ENCODE results near the gene BDKRB1.

Gene BDKRB1

DNA sequence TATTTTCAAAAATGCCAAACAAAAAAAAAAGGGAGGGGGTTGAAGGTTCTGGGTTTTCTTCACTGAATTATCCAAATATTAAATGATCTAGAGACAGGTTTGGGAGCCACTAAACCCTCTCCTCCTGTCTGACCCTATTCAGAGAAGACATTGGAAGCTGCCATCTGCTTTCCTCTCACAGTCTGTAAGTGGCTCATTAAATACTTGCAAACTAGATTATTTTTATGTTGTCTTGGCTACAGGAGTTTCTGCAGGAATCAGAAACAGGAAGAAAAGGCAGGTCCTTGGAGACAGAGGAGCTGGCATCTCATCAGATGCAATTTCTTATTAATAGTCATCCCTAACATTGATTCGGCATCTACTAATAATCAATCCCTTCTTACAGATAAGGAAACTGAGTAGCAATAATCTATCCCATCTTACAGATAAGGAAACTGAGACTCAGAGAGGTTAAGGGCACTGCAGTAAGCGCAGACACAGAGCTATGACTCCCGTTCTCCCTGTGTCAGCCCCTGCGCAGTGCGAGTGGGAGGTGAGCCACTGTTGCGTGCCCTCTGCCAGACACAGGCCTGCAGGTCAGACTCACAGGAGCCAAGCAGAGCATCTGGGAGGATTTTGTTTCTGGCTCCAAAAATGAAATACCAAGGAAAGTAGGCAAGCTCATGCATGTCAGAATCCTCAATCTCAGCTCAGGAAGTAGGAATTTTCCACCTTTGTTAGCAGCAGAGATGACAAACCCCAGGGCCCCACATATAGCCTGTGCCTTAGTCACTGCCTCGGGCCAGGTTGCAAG, 40.4 kb upstream of the BDKRB1 start:
- TF ChIP-seq, protein P1, sequence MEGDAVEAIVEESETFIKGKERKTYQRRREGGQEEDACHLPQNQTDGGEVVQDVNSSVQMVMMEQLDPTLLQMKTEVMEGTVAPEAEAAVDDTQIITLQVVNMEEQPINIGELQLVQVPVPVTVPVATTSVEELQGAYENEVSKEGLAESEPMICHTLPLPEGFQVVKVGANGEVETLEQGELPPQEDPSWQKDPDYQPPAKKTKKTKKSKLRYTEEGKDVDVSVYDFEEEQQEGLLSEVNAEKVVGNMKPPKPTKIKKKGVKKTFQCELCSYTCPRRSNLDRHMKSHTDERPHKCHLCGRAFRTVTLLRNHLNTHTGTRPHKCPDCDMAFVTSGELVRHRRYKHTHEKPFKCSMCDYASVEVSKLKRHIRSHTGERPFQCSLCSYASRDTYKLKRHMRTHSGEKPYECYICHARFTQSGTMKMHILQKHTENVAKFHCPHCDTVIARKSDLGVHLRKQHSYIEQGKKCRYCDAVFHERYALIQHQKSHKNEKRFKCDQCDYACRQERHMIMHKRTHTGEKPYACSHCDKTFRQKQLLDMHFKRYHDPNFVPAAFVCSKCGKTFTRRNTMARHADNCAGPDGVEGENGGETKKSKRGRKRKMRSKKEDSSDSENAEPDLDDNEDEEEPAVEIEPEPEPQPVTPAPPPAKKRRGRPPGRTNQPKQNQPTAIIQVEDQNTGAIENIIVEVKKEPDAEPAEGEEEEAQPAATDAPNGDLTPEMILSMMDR (IDR thresholded peaks at IDR 0.05; ENCODE audit: low read depth, low read length), result no peak
- TF ChIP-seq EZH2phosphoT487 (IDR thresholded peaks at IDR 0.05; ENCODE audit: low read depth), result no peak
- no peak overlapping the region for H3K9ac ChIP-seq (ENCODE audit: low read length)

DNA sequence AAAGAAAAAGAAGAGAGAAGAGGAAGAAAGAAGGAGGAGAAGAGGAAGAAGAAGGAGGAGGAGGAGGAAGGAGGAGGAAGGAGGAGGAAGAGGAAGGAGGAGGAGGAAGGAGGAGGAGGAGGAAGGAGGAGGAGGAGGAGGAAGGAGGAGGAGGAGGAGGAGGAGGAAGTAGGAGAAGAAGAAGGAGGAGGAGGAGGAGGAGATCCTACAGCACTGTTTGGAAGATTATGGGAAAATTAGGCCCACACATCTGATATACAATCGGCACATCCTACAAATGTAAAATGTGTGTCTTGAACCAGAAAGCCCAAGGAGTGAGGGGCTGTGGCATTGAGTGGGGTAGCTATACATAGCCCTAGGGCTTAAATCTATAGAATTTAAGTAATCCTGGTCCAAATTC, 39.4 kb upstream of the BDKRB1 start:
- Histone ChIP-seq H3K4me3 (ENCODE audit: low read length) (no peak overlapping the region), H2AFZ (ENCODE audit: low read depth, low read length) (no peak overlapping the region), H3K27me3 (ENCODE audit: low read depth, low read length) (peaks cover 53% of the 10 kb centered on the region), H3K79me2 (ENCODE audit: low read length) (no peaks in the 10 kb centered on the region), H3K9ac (ENCODE audit: low read length) (no peak overlapping the region), H3K4me1 (ENCODE audit: low read length) (no peaks in the 10 kb centered on the region), H4K20me1 (ENCODE audit: insufficient read depth, low read length) (no peaks in the 10 kb centered on the region), H3K27ac (ENCODE audit: low read length) (no peak overlapping the region), H3K4me2 (ENCODE audit: low read length) (no peak overlapping the region), H3K36me3 (replicated peaks; ENCODE audit: low read depth, low read length) (no peaks in the 10 kb centered on the region), H3K9me3 (ENCODE audit: insufficient read depth, low read length) (no peaks in the 10 kb centered on the region)
- TF ChIP-seq EZH2phosphoT487 (IDR thresholded peaks at IDR 0.05; ENCODE audit: low read depth), result no peak
- TF ChIP-seq, protein P1 (IDR thresholded peaks at IDR 0.05; ENCODE audit: low read depth, low read length), result no peak

More for the DNA sequence above, 40.4 kb upstream of the BDKRB1 start:
- Histone ChIP-seq H3K9me3 (ENCODE audit: insufficient read depth, low read length) (no peaks in the 10 kb centered on the region), H4K20me1 (ENCODE audit: insufficient read depth, low read length) (no peaks in the 10 kb centered on the region), H3K79me2 (ENCODE audit: low read length) (no peaks in the 10 kb centered on the region), H3K4me3 (ENCODE audit: low read length) (no peak overlapping the region), H3K36me3 (replicated peaks; ENCODE audit: low read depth, low read length) (no peaks in the 10 kb centered on the region), H3K4me1 (ENCODE audit: low read length) (no peaks in the 10 kb centered on the region), H3K27ac (ENCODE audit: low read length) (no peak overlapping the region), H3K4me2 (ENCODE audit: low read length) (no peak overlapping the region), H3K27me3 (ENCODE audit: low read depth, low read length) (peaks cover 48% of the 10 kb centered on the region), H2AFZ (ENCODE audit: low read depth, low read length) (no peak overlapping the region)

DNA sequence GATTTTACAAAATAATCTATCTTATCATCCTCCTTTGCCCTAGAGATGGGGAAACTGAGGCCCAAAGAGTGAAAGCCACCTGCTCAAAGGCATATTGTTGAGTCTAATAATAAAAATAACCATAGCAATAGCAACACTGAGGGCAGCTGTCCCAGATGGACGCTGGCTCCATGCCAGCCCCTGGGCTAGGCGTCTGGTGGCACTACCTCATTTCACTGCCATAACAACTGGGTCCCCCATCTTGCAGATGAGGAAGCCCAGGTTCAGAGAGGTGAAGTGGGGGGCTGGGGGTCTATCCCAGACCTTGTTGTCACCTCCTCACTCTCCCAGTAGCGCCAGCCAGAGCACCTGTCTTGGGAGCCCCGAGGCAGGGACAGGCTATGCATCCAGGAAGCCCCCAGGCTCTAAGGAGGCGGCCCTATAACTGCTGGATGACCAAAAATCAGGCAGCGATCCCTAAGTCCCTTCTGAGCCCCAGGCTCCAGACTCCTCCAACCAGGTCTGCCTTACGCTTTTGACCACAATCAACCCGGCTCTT, 38.6 kb upstream of the BDKRB1 start:
- H4K20me1 ChIP-seq (ENCODE audit: insufficient read depth, low read length), result no peaks in the 10 kb centered on the region
- no peak overlapping the region for H3K27ac ChIP-seq (ENCODE audit: low read length)
- H3K4me1 ChIP-seq (ENCODE audit: low read length), result no peaks in the 10 kb centered on the region
- no peaks in the 10 kb centered on the region for H3K36me3 ChIP-seq (replicated peaks; ENCODE audit: low read depth, low read length)
- peaks cover 59% of the 10 kb centered on the region for H3K27me3 ChIP-seq (ENCODE audit: low read depth, low read length)
- H3K9me3 ChIP-seq (ENCODE audit: insufficient read depth, low read length), result no peaks in the 10 kb centered on the region
- no peak overlapping the region for H3K4me3 ChIP-seq (ENCODE audit: low read length)
- no peak for TF ChIP-seq EZH2phosphoT487 (IDR thresholded peaks at IDR 0.05; ENCODE audit: low read depth)
- TF ChIP-seq, protein P1 (IDR thresholded peaks at IDR 0.05; ENCODE audit: low read depth, low read length), result no peak
- no peak overlapping the region for H2AFZ ChIP-seq (ENCODE audit: low read depth, low read length)
- no peaks in the 10 kb centered on the region for H3K79me2 ChIP-seq (ENCODE audit: low read length)
- H3K9ac ChIP-seq (ENCODE audit: low read length), result no peak overlapping the region
- H3K4me2 ChIP-seq (ENCODE audit: low read length), result no peak overlapping the region

GRCh38 chr14:96221109-96221650, 34.8 kb upstream of the BDKRB1 start:
- Histone ChIP-seq H3K4me1 (ENCODE audit: low read length) (no peaks in the 10 kb centered on the region), H3K9ac (ENCODE audit: low read length) (no peak overlapping the region), H3K4me2 (ENCODE audit: low read length) (no peak overlapping the region), H3K79me2 (ENCODE audit: low read length) (no peaks in the 10 kb centered on the region), H2AFZ (ENCODE audit: low read depth, low read length) (no peak overlapping the region), H4K20me1 (ENCODE audit: insufficient read depth, low read length) (no peaks in the 10 kb centered on the region), H3K27ac (ENCODE audit: low read length) (no peak overlapping the region), H3K9me3 (ENCODE audit: insufficient read depth, low read length) (no peaks in the 10 kb centered on the region), H3K4me3 (ENCODE audit: low read length) (no peak overlapping the region), H3K36me3 (replicated peaks; ENCODE audit: low read depth, low read length) (no peaks in the 10 kb centered on the region), H3K27me3 (ENCODE audit: low read depth, low read length) (peaks cover 45% of the 10 kb centered on the region)
- TF ChIP-seq, protein P1 (IDR thresholded peaks at IDR 0.05; ENCODE audit: low read depth, low read length), result no peak
- no peak for TF ChIP-seq EZH2phosphoT487 (IDR thresholded peaks at IDR 0.05; ENCODE audit: low read depth)

All from OCI-LY3 (cell line).